ENCODE data around the gene PRICKLE1.
A peak's percentile ranks its signal among the peaks of the same experiment; 100 is the strongest.

Gene PRICKLE1

GRCh38 chr12:42587601-42588523 is 1.7 kb downstream of the PRICKLE1 start:
- Histone ChIP-seq H3K4me3 (ENCODE audit: low read length) (peak overlapping the region; percentile 65), H3K4me1 (ENCODE audit: control insufficient read depth, insufficient read depth, low read length) (peaks cover 14% of the 10 kb centered on the region), H3K27me3 (ENCODE audit: control insufficient read depth, insufficient read depth, low read length) (no peaks in the 10 kb centered on the region), H3K36me3 (ENCODE audit: control insufficient read depth, insufficient read depth, low read length) (no peaks in the 10 kb centered on the region), H3K9ac (ENCODE audit: low read length) (peak overlapping the region; percentile 66), H3K9me3 (ENCODE audit: control insufficient read depth, low read length) (no peaks in the 10 kb centered on the region)

- peaks cover 13% of the 10 kb centered on the region for H3K4me1 ChIP-seq (ENCODE audit: control insufficient read depth, insufficient read depth, low read length)
- H3K27me3 ChIP-seq (ENCODE audit: control insufficient read depth, insufficient read depth, low read length): no peaks in the 10 kb centered on the region
- H3K9me3 ChIP-seq (ENCODE audit: control insufficient read depth, low read length): no peaks in the 10 kb centered on the region
- H3K36me3 ChIP-seq (ENCODE audit: control insufficient read depth, insufficient read depth, low read length): no peaks in the 10 kb centered on the region
- H3K9ac ChIP-seq (ENCODE audit: low read length): no peak overlapping the region
- no peak overlapping the region for H3K4me3 ChIP-seq (ENCODE audit: low read length)
Measured at GRCh38 chr12:42586268-42586667, 3.3 kb downstream of the PRICKLE1 start.

- Histone ChIP-seq H3K36me3 (ENCODE audit: control insufficient read depth, insufficient read depth, low read length) (no peaks in the 10 kb centered on the region), H3K27me3 (ENCODE audit: control insufficient read depth, insufficient read depth, low read length) (no peaks in the 10 kb centered on the region), H3K9me3 (ENCODE audit: control insufficient read depth, low read length) (no peaks in the 10 kb centered on the region), H3K4me1 (ENCODE audit: control insufficient read depth, insufficient read depth, low read length) (peaks cover 13% of the 10 kb centered on the region), H3K4me3 (ENCODE audit: low read length) (no peak overlapping the region), H3K9ac (ENCODE audit: low read length) (no peak overlapping the region)
Measured at GRCh38 chr12:42585841-42586216, 3.7 kb downstream of the PRICKLE1 start.

- no peak overlapping the region for H3K4me3 ChIP-seq (ENCODE audit: low read length)
- H3K9me3 ChIP-seq (ENCODE audit: control insufficient read depth, low read length): no peaks in the 10 kb centered on the region
- H3K27me3 ChIP-seq (ENCODE audit: control insufficient read depth, insufficient read depth, low read length): no peaks in the 10 kb centered on the region
- H3K9ac ChIP-seq (ENCODE audit: low read length): no peak overlapping the region
- H3K36me3 ChIP-seq (ENCODE audit: control insufficient read depth, insufficient read depth, low read length): no peaks in the 10 kb centered on the region
- H3K4me1 ChIP-seq (ENCODE audit: control insufficient read depth, insufficient read depth, low read length): peaks cover 11% of the 10 kb centered on the region
Measured at GRCh38 chr12:42585154-42585840, 4.2 kb downstream of the PRICKLE1 start.

GRCh38 chr12:42584651-42585111 is 4.9 kb downstream of the PRICKLE1 start:
- Histone ChIP-seq H3K9me3 (ENCODE audit: control insufficient read depth, low read length) (no peaks in the 10 kb centered on the region), H3K9ac (ENCODE audit: low read length) (no peak overlapping the region), H3K4me3 (ENCODE audit: low read length) (no peak overlapping the region), H3K27me3 (ENCODE audit: control insufficient read depth, insufficient read depth, low read length) (no peaks in the 10 kb centered on the region), H3K36me3 (ENCODE audit: control insufficient read depth, insufficient read depth, low read length) (no peaks in the 10 kb centered on the region), H3K4me1 (ENCODE audit: control insufficient read depth, insufficient read depth, low read length) (peaks cover 9% of the 10 kb centered on the region)

- H3K4me3 ChIP-seq (ENCODE audit: low read length): no peak overlapping the region
Measured at GRCh38 chr12:42583016-42583415, 6.5 kb downstream of the PRICKLE1 start.

GRCh38 chr12:42582498-42582897 is 7.0 kb downstream of the PRICKLE1 start:
- no peaks in the 10 kb centered on the region for H3K9me3 ChIP-seq (ENCODE audit: control insufficient read depth, low read length)

More at GRCh38 chr12:42583016-42583415, 6.5 kb downstream of the PRICKLE1 start:
- H3K4me1 ChIP-seq (ENCODE audit: control insufficient read depth, insufficient read depth, low read length): peaks cover 4% of the 10 kb centered on the region
- H3K9ac ChIP-seq (ENCODE audit: low read length): no peak overlapping the region
- H3K36me3 ChIP-seq (ENCODE audit: control insufficient read depth, insufficient read depth, low read length): no peaks in the 10 kb centered on the region
- no peaks in the 10 kb centered on the region for H3K27me3 ChIP-seq (ENCODE audit: control insufficient read depth, insufficient read depth, low read length)
- H3K9me3 ChIP-seq (ENCODE audit: control insufficient read depth, low read length): no peaks in the 10 kb centered on the region

GRCh38 chr12:42582050-42582449 is 7.5 kb downstream of the PRICKLE1 start:
- Histone ChIP-seq H3K27me3 (ENCODE audit: control insufficient read depth, insufficient read depth, low read length) (no peaks in the 10 kb centered on the region), H3K9me3 (ENCODE audit: control insufficient read depth, low read length) (no peaks in the 10 kb centered on the region), H3K4me1 (ENCODE audit: control insufficient read depth, insufficient read depth, low read length) (peaks cover under 1% of the 10 kb centered on the region), H3K9ac (ENCODE audit: low read length) (no peak overlapping the region), H3K36me3 (ENCODE audit: control insufficient read depth, insufficient read depth, low read length) (no peaks in the 10 kb centered on the region), H3K4me3 (ENCODE audit: low read length) (no peak overlapping the region)

More at GRCh38 chr12:42582498-42582897, 7.0 kb downstream of the PRICKLE1 start:
- Histone ChIP-seq H3K9ac (ENCODE audit: low read length) (no peak overlapping the region), H3K4me3 (ENCODE audit: low read length) (no peak overlapping the region), H3K27me3 (ENCODE audit: control insufficient read depth, insufficient read depth, low read length) (no peaks in the 10 kb centered on the region), H3K36me3 (ENCODE audit: control insufficient read depth, insufficient read depth, low read length) (no peaks in the 10 kb centered on the region), H3K4me1 (ENCODE audit: control insufficient read depth, insufficient read depth, low read length) (no peaks in the 10 kb centered on the region)

- no peak overlapping the region for H3K4me3 ChIP-seq (ENCODE audit: low read length)
- H3K9me3 ChIP-seq (ENCODE audit: control insufficient read depth, low read length): no peaks in the 10 kb centered on the region
- no peak overlapping the region for H3K9ac ChIP-seq (ENCODE audit: low read length)
- no peaks in the 10 kb centered on the region for H3K27me3 ChIP-seq (ENCODE audit: control insufficient read depth, insufficient read depth, low read length)
- no peaks in the 10 kb centered on the region for H3K36me3 ChIP-seq (ENCODE audit: control insufficient read depth, insufficient read depth, low read length)
- H3K4me1 ChIP-seq (ENCODE audit: control insufficient read depth, insufficient read depth, low read length): peaks cover 19% of the 10 kb centered on the region
Measured at GRCh38 chr12:42576374-42576773, 13.2 kb downstream of the PRICKLE1 start.

GRCh38 chr12:42575717-42576116 is 13.8 kb downstream of the PRICKLE1 start:
- H3K9ac ChIP-seq (ENCODE audit: low read length): no peak overlapping the region
- no peak overlapping the region for H3K4me3 ChIP-seq (ENCODE audit: low read length)
- no peaks in the 10 kb centered on the region for H3K36me3 ChIP-seq (ENCODE audit: control insufficient read depth, insufficient read depth, low read length)
- H3K9me3 ChIP-seq (ENCODE audit: control insufficient read depth, low read length): no peaks in the 10 kb centered on the region
- peaks cover 19% of the 10 kb centered on the region for H3K4me1 ChIP-seq (ENCODE audit: control insufficient read depth, insufficient read depth, low read length)
- H3K27me3 ChIP-seq (ENCODE audit: control insufficient read depth, insufficient read depth, low read length): no peaks in the 10 kb centered on the region

- Histone ChIP-seq H3K9ac (ENCODE audit: low read length) (no peak overlapping the region), H3K36me3 (ENCODE audit: control insufficient read depth, insufficient read depth, low read length) (no peaks in the 10 kb centered on the region)
Measured at GRCh38 chr12:42574851-42575266, 14.7 kb downstream of the PRICKLE1 start.

More at GRCh38 chr12:42574851-42575266, 14.7 kb downstream of the PRICKLE1 start:
- Histone ChIP-seq H3K4me3 (ENCODE audit: low read length) (no peak overlapping the region), H3K27me3 (ENCODE audit: control insufficient read depth, insufficient read depth, low read length) (no peaks in the 10 kb centered on the region), H3K9me3 (ENCODE audit: control insufficient read depth, low read length) (no peaks in the 10 kb centered on the region), H3K4me1 (ENCODE audit: control insufficient read depth, insufficient read depth, low read length) (peaks cover 19% of the 10 kb centered on the region)

Measured in mucosa of stomach (tissue), 1 donor.